Large intestine (tissue), 3 donors: ENCODE results near the gene ISCA2. TPM values are rescaled to one million over a fixed set of nuclear protein-coding genes. Genes with fewer than 3 reads are reported as not detected.

Experiments
- DNase-seq, 2 donors: peaks; one replicate each; pipeline versions ENCODE4 v3.0.0 to v3.0.0-alpha.2; 2013
- H3K27ac ChIP-seq: one replicate; pipeline ENCODE4 v1.5.1; 2013; ENCODE audit warnings: low read length
- H3K27me3 ChIP-seq: 2 replicates; pipeline ENCODE4 v1.6.1; 2013; ENCODE audit warnings: low read length; ENCODE audit not compliant: control insufficient read depth, insufficient read depth
- H3K36me3 ChIP-seq: 2 replicates; pipeline ENCODE4 v1.6.1; 2013; ENCODE audit warnings: low read length; ENCODE audit not compliant: control insufficient read depth, insufficient read depth
- H3K4me1 ChIP-seq: one replicate; pipeline ENCODE4 v1.6.1; 2013; ENCODE audit warnings: low read length; ENCODE audit not compliant: control insufficient read depth, insufficient read depth
- H3K4me3 ChIP-seq: one replicate; pipeline ENCODE4 v1.5.1; 2013; ENCODE audit warnings: low read length
- H3K9me3 ChIP-seq: one replicate; pipeline ENCODE4 v1.6.1; 2013; ENCODE audit warnings: mild to moderate bottlenecking, low read depth, low read length, moderate library complexity; ENCODE audit not compliant: control insufficient read depth
- WGBS: methylation state at CpG from one replicate; pipeline ENCODE4 v1.1.5; 2013; ENCODE audit warnings: low lambda C conversion rate; ENCODE audit not compliant: insufficient coverage; 5-methylcytosine and 5-hydroxymethylcytosine counted together
- polyA plus RNA-seq: library from polyadenylated mRNA; unstranded; fragments of 120-200 nt; gene quantifications from one replicate; pipeline ENCODE4 v1.2.1, GENCODE V29; 2013

ISCA2 gene
- polyA plus RNA-seq, 1 donor: 34.7 TPM

DNA sequence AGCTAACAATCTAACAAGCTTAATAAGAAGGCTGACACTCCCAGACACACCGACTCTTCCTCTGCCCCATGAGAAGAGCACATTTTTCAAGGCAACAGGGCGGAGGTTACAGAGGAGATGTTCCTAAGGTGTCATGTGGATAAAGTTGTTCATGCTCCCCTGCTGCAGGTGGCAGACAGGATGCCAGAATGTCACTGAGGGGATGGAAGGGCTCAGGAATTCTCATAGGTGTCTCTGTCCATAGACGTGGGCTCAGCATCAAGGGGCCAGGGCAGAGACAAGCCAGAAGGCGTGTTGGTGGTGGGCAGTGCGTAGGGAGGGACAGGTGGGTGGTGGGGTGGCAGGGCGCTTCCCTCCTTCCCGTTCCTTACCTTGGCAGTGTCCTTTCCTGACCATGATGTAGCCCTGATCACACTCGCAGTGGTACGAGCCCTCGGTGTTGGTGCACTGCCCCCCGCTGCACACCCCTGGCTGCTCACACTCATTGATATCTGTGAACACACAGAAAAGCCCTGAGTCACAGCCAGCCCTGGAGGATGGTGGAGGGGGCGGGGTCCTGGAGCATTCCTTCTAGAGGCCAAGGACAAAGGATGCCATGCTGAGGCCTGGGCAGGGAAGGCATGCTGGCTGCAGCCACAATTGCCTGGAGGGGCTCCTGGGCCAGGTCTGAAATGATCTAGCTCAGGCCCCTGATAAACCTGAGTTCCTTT is 23.0 kb downstream of the ISCA2 start:
- H3K27me3 ChIP-seq: peaks cover 3% of the 10 kb centered on the region
- H3K36me3 ChIP-seq: no peaks in the 10 kb centered on the region
- no peak for DNase-seq
- H3K27ac ChIP-seq: no peak overlapping the region
- H3K4me3 ChIP-seq: no peak overlapping the region
- H3K4me1 ChIP-seq: peaks cover 8% of the 10 kb centered on the region
- H3K9me3 ChIP-seq: no peaks in the 10 kb centered on the region
- no CpG with 5 or more reads among the region's 12 CpGs for WGBS

DNA sequence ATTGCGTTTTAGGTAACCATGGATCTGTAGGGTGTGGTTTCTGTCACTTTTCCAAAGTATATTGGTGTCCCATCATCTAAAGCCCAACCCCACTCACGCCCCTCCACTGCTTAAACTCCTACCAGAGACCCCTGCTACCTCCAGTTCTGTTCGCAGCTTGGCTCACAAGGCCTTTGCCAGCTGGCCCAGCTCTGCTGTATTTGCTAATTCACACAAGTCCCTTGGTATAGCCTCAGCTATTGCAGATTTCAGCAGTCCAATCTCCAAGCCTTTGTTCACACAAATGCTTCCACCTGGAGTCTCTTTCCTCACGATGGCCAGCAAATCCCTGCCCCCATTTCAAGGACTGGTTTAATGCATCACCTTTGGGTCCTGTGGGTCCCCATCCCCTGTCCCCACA is 24.2 kb downstream of the ISCA2 start:
- DNase-seq: no peak
- Histone ChIP-seq H3K4me1 (peaks cover 8% of the 10 kb centered on the region), H3K9me3 (no peaks in the 10 kb centered on the region), H3K27me3 (no peaks in the 10 kb centered on the region), H3K27ac (no peak overlapping the region), H3K4me3 (no peak overlapping the region), H3K36me3 (no peaks in the 10 kb centered on the region)
- no CpG with 5 or more reads among the region's 4 CpGs for WGBS

DNA sequence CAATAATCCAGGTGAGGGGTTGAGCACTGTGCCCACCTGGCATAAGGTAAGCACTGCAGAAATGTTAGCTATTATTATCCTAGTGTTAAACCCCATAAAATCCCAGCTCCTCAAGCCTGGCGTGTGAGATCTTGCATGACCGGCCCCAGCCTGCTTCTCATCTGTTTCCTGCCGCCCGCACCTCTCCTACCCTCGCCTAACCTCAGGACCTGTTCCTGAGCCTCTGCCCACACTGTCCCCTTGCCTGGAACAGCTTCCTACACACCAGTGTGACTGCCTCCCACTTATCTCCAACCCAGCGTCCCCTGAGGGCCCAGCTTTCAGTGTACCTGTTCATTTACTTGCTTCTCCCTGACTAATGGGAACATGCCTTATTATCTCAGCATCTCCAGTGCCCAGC is 24.7 kb downstream of the ISCA2 start:
- Histone ChIP-seq H3K36me3 (no peaks in the 10 kb centered on the region), H3K4me1 (peaks cover 8% of the 10 kb centered on the region), H3K27me3 (no peaks in the 10 kb centered on the region), H3K9me3 (no peaks in the 10 kb centered on the region), H3K27ac (no peak overlapping the region), H3K4me3 (no peak overlapping the region)
- WGBS: 90% methylated on average over 2 of the region's 6 CpGs
- DNase-seq: no peak

DNA sequence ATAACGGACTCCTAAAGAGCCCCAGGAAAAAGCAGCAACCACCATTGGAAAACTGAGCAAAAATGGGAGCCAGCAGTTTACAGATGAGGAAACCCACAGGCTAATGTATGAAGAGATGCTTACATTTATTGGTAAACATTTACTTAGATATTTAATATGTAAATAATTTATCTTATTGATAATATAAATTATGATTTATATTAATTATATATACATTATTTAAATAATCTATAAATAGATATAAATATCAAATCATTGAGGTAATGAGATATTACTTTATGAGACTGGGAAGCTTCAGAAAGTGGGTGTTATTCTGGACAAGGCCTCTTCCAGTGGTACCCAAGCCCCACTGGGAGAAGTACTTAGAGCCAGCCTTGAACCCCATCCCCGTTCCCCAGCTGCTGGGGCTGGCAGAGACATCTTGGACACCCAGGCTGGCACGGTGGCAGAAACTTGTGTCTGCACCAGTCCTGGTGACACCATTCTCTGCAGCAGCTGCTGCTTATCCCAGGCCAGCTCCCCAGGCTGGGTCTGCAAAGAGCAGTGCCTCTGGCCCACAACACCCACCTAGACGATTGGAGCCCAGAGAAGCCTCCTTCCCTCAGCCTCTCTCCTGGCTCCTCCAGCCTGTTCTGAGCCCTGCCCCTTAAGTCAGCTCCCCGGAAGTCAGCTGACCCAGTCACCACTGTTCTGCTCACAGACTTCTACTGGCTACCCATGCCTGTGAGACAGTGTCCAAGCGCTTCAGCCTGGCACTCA is 25.9 kb downstream of the ISCA2 start:
- Histone ChIP-seq H3K27me3 (no peaks in the 10 kb centered on the region), H3K36me3 (no peaks in the 10 kb centered on the region), H3K27ac (no peak overlapping the region), H3K4me1 (peaks cover 8% of the 10 kb centered on the region), H3K4me3 (no peak overlapping the region), H3K9me3 (no peaks in the 10 kb centered on the region)
- 80% methylated on average over 2 of the region's 6 CpGs for WGBS
- DNase-seq: no peak

DNA sequence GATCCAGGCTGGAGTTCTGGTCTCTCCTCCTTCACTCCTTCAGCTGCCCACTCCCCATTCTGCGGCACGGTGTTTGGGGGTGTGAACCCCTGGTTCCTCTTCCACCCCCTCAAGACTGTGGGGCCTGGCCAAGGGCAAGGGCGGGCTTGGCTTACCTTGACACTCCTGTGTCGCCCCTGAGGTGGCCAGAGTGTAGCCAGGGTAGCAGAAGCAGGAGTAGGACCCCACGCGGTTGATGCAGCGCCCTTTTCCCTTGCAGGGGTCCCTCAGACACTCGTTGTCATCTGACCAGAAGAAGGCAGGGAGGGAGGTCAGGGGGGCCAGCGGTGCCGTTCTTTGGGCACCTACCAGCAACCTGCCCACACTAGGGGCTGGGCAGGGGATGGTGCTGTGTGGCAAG is 28.2 kb downstream of the ISCA2 start:
- no peak overlapping the region for H3K4me3 ChIP-seq
- H3K4me1 ChIP-seq: peaks cover 4% of the 10 kb centered on the region
- no peaks in the 10 kb centered on the region for H3K36me3 ChIP-seq
- peaks cover 11% of the 10 kb centered on the region for H3K27me3 ChIP-seq
- WGBS: no CpG with 5 or more reads among the region's 10 CpGs
- H3K9me3 ChIP-seq: no peaks in the 10 kb centered on the region
- no peak for DNase-seq
- no peak overlapping the region for H3K27ac ChIP-seq

DNA sequence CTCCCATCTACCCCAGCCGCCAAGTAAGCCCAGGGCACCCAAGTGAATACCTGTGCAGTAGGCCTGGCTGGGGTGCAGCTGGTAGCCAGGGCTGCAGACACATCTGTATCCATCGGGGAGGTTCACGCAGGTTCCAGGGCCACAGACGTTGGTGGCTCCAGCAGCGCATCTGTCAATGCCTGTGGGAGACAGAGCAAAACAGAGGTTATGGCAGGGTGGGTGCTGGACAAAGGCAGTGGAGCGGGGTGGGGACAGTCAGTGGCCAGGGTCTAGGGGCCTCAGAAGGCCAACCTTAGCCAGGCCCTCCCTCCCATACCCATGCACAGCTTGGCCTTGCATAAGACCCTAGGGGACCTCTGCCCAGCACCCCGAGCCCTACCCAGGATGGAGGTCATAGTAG is 29.2 kb downstream of the ISCA2 start:
- H3K4me1 ChIP-seq: no peaks in the 10 kb centered on the region
- no peak overlapping the region for H3K27ac ChIP-seq
- H3K27me3 ChIP-seq: peaks cover 11% of the 10 kb centered on the region
- WGBS: no CpG with 5 or more reads among the region's 7 CpGs
- no peak overlapping the region for H3K4me3 ChIP-seq
- no peaks in the 10 kb centered on the region for H3K36me3 ChIP-seq
- no peak for DNase-seq
- no peaks in the 10 kb centered on the region for H3K9me3 ChIP-seq

DNA sequence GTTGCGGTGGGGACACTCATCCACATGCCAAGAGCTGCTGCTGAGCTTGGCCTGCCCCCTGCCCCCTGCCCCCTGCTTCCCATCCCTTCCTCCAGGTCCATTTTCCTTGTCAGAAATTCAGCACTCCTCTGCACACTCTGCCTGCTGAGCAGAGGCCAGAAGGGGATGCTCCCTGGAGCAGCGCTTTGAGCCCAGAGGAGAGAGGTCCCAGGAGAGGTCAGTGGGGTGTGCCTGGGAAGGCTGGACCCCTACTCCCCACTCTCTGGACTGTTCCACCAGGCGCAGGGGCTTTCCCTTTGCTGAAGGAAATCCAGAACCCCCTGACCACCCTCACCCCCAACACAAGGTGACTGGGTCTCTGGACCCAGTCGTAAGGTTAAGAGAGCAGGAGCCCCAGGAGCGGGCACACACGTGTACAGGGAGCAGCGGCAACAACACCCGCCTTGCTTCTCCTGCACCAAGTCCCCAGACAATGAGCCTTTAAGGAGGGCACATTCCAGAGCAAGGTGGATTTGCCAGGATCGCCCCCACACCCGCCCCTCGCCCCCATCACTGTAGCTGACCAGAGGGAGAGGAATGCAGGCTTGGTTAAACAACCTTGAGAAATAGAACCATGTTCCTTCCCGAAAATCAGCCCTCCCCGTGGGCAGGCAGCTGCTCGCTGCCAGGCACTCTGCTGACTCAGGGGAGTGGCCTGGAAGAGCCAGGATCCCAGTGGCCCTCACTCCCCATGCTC is 30.7 kb downstream of the ISCA2 start:
- Histone ChIP-seq H3K9me3 (no peaks in the 10 kb centered on the region), H3K4me3 (no peak overlapping the region), H3K27me3 (peaks cover 11% of the 10 kb centered on the region), H3K27ac (no peak overlapping the region), H3K36me3 (no peaks in the 10 kb centered on the region), H3K4me1 (no peaks in the 10 kb centered on the region)
- no CpG with 5 or more reads among the region's 14 CpGs for WGBS
- no peak for DNase-seq

DNA sequence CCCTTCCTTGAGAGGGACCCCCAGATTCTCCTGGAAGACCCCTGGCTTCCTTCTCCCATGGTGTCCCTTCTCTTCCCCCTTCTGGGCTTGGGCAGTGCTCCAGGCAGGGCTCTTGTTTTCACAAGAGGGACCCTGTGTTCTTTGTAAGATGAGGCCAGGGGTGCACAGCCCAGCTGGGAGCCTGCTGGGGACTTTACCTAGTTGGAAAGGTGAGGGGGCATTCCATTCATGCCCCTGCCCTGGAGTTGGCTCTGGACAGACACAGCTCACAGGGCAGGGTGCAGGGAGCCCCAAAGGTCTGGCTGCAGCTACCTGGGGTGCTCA is 31.2 kb downstream of the ISCA2 start:
- no peaks in the 10 kb centered on the region for H3K9me3 ChIP-seq
- H3K4me1 ChIP-seq: no peaks in the 10 kb centered on the region
- no peak for DNase-seq
- no peaks in the 10 kb centered on the region for H3K36me3 ChIP-seq
- H3K27me3 ChIP-seq: peaks cover 11% of the 10 kb centered on the region
- no peak overlapping the region for H3K4me3 ChIP-seq
- no peak overlapping the region for H3K27ac ChIP-seq

DNA sequence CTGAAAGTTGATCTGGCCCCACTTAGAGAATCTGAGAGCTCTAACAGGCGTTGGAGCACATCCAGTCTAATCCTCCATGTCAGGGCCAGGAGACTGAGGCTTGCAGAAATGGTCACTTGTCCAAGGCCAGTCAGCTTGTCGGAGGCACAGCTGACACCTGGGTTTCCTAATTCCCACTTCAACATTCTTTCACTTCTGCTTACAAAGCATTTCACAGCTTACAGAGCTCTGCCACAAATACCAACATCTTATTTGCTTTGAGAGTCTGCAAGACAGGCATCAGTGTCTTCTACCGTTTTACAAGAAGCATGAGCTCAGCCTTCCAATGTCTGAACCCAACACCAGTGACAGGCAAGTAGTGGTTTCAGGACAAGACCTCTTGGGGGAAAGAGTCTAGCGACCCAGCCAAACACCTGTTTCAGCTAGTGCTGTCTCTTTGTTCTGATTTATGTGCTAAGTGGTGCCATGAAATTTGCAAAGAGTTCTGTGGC is 31.8 kb downstream of the ISCA2 start:
- Histone ChIP-seq H3K4me3 (no peak overlapping the region), H3K27ac (no peak overlapping the region), H3K4me1 (no peaks in the 10 kb centered on the region), H3K36me3 (no peaks in the 10 kb centered on the region), H3K27me3 (peaks cover 11% of the 10 kb centered on the region), H3K9me3 (no peaks in the 10 kb centered on the region)
- no peak for DNase-seq
- WGBS: no CpG with 5 or more reads among the region's 4 CpGs

DNA sequence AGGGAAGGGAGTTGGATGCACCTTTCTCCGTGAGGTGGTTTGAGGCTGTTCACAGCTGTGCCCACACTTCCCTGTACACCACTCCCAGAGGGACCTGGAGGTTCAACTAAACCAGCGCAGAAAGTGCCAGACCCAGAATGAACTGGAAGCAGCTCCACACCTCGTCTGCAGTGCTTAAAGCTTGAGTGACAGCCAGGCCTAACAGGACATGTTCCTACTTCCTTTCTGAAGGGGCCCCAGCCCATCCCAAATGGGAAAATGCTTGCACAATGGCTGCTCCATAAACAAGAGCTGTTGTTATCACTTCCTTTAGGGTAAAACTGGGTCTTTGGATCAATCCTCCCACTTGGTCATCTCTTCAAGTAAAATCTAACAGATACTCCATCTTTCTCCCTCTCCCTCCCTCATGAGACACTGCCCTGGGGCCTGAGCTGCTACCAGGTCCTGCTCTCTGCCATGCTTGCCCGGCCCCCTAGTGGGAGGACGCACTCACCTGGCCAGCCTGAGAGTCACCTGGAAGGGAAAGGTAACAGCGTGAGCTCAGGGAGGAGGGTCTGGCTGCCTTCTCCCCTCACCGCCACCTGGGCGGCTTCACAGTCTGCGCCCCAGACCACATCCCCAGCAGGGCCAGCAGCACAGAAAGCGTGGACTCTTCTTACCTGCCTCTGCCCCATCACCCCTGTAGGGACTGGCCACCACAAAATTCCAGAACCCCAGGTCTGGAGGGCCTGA is 33.5 kb downstream of the ISCA2 start:
- H3K4me1 ChIP-seq: no peaks in the 10 kb centered on the region

More for the DNA sequence above, 33.5 kb downstream of the ISCA2 start:
- no peak for DNase-seq
- no CpG with 5 or more reads among the region's 10 CpGs for WGBS
- H3K36me3 ChIP-seq: no peaks in the 10 kb centered on the region
- no peak overlapping the region for H3K27ac ChIP-seq
- H3K9me3 ChIP-seq: no peaks in the 10 kb centered on the region
- H3K4me3 ChIP-seq: no peak overlapping the region
- peaks cover 11% of the 10 kb centered on the region for H3K27me3 ChIP-seq
